CD4-positive, alpha-beta T cell treated with Interleukin-15 for 1 hour (primary cell): ENCODE data around the gene RNF141.

Experiments used
- DNase-seq: peaks from one replicate; pipeline ENCODE4 v3.0.0-alpha.2; 2020

Gene RNF141

DNA sequence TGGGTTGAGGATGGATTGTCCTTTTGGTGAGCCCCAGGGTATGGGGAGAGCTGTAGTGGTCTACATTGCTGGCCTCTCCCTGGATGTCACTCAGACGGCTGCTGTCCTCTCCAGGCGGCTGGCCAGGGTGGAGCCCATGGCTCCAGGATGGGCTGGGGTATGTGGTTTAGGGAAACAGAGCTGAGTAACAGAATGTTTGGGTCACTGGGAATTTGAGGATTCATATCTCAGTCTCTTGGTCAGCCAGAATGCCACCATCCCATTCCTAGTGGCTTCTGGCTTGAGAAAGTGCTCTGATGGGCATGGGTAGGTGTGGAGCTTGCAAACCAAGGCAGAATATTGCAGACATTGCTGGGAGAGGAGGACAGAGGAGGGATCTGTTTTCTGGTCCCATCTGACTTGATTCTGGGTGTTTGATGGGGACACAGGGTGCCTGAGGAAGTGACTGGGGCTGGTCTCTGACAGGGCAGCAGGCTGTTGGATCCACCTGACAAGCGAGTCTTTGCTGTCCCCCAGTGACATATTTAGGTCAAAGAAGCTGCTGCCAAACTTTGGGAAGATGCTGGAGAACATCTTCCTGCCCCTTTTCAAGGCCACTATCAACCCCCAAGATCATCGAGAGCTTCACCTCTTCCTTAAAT lies 44.6 kb downstream of the RNF141 start:
- DNase-seq: no peak

DNA sequence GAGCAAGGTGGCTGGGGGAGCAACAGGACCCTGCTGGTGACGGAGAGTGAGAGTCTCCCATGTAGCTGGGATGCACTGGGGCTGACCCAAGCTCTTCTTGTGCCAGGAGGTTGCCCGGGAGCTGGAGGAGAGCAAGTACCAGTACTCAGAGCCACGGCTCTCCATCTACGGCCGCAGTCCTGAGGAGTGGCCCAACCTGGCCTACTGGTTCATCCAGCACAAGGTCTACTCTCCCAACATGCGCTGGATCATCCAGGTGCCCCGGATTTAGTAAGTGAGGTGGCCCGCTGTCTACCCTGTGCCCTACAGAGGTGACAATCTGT lies 45.6 kb downstream of the RNF141 start:
- no peak for DNase-seq

DNA sequence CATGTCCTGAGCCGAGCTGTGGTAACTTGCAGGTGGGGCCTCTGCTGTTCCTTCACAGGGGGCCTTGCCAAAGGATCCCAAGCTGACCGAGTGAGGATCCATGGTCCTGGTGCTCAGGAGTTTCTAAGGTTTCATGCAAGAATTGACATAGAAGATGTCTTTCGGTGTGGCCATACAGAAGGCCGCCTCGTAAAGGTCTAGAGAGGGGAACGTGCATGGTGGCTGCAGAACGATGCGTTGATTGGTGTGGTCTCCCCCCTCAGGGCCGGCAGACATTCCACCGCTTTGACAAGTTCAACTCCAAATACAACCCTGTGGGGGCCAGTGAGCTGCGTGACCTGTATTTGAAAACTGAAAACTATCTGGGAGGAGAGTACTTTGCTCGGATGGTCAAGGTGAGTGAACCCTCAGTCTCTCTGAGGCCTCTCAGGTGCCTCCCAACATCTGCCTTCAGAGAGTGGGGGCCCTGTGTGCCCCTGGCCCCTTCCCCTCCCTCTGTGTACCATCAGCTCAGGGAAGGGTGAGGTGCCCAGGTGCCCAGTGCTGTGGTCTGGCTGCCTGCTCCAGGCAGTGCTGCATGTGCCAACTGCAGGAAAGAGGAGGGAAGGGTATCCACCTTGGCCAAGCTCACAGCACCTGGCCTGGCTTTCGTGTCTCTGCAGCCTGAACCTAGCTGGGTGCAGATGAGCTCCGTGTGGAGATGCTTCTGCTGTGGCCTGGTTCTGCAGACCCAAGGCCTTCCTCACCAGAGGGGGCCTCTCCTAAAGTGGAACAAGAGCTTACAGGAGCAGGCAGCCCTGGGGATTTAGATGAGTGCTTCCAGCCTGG lies 46.1 kb downstream of the RNF141 start:
- no peak for DNase-seq

DNA sequence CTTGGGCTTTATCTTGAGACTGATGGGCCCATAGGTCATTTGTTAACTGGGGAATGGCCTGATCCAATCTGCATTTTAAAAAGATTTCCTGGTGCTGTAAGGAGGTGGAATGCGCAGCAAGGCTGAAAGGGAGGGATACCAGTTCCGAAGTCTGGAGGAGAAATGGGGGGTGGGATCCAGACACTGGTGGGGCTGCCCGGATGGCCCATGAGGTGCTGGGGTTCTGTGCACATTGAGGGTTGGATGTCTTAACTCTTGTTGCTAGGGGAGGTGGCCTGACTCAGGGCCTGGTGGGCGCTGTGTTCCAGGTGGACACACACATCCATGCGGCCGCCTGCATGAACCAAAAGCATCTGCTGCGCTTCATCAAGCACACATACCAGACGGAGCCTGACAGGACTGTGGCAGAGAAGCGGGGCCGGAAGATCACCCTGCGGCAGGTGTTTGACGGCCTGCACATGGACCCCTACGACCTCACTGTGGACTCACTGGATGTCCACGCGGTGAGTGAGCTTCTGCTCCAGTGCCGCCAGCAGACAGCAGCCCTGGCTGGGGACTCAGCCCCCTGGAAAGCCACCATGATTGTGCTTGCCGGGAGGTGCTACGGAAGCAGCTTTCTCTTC lies 47.8 kb downstream of the RNF141 start:
- no peak for DNase-seq

DNA sequence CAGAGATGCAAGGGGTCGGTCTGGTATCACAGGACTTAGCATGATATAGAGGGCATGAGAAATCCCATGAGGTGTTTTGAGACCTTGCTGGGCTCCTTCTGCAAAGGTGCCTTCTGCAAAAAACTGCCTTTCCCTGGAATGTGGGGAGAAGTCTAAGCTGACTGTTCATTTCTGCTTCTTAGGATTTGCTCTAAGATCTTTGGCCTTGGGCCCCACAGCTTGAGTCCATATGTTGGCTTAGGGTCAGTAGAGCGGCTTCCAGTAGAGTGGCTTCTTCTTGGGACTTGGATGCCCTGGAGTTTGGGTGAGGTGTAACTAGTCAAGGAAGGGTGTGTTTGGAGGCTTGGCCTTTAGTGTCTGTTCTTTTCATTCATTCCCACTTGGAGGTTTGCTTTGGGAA lies 48.9 kb downstream of the RNF141 start:
- DNase-seq: no peak

DNA sequence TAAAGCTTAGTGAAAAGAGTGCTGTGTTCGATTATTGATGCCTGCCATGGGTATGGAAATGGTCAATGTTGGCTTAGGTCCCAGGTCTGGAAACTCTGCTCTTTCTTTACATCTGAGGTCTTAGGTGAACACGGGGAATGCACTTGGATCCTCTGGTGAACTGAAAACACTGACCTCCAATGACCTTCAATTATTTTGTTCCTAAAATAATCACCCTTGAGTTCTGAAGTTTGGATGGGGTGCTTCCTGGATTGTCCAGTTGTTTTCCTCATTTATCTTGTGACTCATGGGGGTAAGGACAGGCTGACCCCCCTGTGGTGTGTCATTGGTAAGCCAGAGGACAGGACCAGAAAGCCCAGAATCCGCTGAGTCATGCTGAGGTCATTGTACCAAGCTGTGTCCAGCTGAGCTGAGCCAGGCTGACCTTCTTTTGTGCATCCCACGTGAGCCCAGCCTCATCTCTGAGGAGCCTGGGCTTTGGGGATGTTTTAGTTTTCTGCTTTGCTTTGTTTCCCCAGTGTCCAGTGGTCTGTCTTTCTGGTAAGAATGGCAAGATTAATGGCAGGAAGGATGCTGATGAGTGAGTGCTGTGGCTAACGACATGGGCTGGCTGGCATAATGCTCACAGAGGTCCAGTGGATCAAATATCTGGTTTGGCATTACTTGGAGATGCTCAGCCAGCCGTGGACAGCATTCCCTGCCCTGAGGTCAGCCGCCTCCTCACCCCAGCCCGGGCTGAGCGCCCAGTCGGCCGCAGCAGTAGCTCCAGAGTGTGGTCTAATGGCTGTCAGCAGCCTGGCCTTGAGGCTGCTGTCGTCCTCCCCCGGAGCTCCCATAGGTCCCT lies 50.4 kb downstream of the RNF141 start:
- DNase-seq: no peak

DNA sequence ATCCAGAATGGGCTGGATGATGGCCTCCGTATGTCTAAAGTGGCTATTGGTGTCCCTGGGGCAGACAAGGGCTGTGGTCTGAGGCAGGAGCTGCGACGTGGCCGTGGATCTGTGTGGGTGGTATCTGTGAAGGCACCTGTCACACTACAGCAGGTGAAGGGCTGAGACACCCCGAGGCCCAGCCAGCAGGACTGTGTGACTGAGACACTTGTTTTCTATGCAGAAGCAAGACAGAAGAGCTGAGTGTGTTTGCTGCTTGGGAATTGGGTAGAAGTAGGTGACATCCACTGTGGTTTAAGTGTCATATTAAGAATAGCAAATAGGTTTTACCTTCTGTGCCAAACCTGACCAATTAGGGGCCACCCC lies 51.0 kb downstream of the RNF141 start:
- DNase-seq: no peak

DNA sequence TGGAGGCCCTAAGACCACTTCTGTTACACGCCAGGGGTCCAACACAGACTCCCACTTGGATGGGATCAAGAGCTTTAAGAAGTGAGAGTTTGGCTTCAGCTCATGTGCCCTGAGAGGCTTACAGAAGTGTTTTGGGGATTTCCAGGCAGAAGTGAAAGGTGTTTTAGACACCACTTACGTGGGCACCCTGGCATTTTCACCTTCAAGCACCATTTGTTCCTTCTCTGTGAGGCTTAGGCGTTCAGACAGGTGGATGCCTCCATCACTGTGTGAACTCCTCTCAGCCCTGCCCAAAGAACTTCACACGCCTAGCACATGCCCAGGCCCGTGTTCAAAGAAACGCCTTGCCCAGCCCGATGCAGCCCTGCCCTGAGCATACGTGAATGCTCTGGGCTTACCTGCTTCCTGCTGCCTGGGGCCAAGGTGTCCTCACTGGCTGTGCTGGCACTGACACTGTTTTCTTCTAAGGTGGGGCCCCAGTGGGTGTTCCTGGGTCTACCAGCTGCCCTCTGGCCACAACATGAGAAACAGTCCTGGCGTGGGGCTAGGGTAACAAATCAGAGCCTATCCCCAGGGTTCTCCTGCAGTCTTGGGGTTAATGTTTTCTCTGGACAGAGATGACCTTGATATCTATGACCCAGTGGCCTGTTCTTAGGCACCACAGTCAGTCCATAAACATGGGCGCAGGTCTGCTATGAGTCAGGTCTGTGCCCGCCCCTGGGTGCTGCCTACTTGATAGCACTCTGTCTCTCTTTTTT lies 51.9 kb downstream of the RNF141 start:
- DNase-seq: peak; percentile 70

DNA sequence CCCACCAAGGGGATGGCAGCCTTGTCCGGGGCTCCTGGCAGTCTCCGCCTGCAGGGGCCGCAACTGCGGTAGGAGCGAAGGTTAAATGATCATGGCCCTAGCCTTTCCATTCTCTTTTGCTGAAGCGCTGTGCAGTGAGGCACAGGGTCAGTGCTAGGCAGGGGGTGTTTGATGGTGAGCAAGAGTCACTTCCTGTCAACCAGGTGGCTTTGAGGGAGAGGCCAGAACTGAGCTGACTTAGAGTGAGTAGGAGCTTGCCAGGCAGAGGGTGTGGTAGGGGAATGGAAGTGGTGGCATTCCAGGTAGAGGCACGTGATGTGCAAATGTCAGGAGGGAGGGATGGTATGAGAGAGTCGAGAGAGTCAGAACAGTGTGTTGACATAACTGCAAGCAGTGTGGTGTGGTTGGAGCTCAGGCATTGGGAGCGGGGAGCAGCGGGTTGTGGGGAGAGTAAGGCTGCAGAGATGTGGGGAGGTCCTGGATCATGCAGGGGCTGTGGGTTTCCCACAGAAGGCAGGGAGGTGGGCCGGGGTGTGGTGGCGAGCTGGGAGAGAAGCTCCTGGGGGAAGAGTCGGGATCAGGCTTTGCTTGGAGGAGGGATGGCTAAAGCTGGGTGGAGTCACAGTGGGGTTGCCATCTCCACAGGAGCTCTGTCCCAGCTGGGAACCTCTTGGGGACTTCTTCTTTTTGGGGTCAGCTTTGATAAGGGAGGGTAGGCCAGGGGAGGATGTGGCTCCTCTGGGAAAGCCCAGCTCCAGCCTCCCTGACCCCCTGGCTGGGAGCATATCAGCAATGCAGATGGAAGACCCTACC lies 52.7 kb downstream of the RNF141 start:
- DNase-seq: no peak

DNA sequence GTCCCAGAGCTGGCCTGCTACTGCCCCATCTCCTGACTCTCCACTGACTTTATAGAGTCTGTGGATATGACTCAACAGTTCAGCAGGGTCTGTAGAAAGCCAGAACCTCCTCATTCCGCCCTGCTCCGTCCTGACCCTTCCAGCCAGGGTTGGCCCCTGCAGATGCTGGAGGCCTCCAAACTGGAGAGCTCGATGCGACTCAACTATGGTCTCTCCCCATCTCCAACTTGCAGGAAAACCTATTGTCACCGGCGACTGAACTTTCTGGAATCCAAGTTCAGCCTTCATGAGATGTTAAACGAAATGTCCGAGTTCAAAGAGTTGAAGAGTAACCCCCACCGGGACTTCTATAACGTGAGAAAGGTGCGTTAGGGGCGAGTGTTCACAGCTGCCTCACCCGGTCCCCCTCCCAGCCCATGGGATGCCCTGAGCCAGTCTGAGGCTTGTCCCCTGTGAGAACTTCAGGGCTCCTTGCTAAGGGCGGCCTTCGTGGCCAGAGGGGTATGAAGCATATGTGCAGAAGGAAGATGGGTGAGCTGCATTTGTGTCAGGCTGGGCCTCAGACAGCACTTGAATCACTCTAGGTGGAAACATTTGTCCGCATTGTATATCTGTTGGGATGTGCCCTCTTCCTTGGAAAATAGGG lies 53.9 kb downstream of the RNF141 start:
- DNase-seq: no peak

DNA sequence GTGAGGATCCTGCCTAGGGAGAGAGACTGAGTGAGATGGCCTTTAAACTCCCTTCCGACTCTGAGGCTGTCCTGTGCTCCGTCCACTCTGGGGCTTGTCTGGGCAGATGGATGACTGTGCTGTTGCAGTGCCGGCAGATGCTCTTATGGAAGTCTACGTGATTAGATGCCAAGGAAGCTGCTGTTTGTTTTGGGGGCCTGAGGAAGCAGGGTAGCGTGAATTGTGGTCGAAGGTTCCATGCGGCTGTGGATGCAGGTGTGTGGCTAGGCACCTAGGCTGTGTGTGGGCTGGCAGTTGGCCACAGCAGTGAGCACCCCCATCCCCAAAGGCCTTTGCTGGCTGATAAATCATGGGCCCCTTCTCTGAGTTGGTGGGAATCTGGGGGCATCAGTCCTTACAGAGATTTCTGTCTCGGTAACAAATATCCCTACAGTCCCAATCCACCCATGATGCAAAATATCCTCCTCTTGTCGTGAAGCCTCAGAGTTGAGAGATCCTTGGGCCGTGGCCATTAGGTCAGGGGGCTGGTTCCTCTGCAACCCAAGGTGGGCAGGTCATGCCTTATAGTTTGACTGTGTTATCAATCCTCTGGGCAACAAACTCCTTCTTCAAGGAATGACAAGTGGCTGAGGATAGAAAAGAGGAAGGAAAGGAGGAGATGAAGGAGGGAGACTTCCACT lies 54.7 kb downstream of the RNF141 start:
- DNase-seq: no peak

DNA sequence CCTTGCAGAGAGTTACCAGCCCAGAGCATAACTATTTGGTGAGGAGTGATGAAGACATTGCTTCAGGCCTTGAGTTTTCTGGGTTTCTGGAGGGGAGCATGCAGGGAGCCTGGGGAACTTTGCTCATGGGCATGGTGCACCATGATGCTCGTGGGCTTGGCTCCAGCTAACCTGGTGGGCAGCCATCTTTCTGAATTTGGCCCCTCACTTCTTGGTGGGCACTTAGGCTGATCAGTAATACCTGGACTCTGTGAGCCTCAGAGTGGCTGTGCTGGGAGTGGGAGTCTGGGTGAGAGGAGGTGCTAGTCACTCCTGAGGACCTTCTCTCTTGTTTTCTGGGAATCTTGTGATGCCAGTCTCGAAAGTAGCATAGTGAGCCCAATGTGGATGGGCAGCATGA lies 55.3 kb downstream of the RNF141 start:
- DNase-seq: no peak

DNA sequence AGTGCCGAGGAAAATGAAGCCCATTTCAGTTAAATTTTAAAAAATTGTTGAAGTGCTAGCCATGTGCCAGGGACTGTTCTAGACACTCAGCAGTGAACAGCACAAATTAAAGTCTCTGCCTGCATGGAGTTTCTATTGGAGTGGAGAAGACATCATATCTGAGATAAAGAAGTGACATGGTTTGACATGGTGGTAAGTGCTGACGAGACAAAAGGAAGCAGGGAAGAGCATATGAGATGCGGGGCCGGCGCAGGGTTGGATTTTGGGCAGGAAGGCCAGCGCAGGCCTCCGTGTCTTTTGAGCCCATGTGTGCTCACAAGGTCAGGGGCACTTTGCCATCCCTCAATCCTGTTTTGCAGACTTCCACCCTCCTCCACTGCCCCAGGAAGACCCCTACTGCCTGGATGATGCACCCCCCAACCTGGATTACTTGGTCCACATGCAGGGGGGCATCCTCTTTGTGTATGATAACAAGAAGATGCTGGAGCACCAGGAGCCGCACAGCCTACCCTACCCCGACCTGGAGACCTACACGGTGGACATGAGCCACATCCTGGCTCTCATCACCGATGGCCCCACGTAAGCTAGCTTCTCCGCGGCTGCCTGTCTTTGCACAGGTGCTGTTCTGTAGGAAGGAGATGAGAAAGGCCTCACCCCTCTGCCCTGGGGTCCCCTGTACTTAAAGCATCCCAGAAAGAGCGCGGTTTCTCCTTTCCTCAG lies 56.4 kb downstream of the RNF141 start:
- no peak for DNase-seq

DNA sequence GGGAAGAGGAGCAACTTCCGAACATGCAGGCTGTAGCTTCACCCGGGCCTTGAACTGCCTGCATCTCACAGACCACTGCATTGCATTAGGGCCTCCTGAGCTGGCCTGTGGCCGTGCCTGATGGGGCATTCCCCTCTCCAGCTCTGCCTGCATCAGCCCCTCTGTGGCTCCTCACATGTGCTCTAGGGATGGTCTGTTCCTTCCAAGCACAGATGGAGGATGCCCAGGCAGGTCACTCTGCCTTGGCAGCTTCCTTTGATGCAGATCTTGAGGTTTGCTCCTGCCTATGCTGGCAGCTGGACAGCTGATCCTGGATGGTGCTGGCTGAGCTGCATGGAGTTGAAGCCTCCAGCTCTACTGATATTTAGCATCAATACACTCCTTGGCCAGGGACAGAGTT lies 57.4 kb downstream of the RNF141 start:
- DNase-seq: no peak

DNA sequence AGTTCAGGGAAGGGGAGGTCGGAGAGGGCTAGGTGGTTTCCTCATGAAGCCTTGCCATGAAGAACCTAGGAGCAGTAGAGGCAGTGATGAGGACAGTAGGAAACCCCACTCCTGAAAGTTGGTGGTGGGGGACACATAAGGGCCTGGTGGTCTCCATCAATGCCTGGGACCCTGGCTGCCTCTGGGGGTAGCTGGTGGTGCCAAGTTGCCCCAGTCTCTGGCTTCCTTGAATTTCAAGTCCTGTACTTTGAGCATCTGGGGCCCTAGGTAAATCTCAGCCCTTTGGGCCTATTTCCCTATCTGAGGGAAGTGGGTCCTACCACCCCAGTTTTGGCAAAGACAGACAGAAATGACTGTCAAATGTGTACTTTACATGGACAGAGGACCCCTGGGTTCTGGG lies 57.8 kb downstream of the RNF141 start:
- DNase-seq: no peak

DNA sequence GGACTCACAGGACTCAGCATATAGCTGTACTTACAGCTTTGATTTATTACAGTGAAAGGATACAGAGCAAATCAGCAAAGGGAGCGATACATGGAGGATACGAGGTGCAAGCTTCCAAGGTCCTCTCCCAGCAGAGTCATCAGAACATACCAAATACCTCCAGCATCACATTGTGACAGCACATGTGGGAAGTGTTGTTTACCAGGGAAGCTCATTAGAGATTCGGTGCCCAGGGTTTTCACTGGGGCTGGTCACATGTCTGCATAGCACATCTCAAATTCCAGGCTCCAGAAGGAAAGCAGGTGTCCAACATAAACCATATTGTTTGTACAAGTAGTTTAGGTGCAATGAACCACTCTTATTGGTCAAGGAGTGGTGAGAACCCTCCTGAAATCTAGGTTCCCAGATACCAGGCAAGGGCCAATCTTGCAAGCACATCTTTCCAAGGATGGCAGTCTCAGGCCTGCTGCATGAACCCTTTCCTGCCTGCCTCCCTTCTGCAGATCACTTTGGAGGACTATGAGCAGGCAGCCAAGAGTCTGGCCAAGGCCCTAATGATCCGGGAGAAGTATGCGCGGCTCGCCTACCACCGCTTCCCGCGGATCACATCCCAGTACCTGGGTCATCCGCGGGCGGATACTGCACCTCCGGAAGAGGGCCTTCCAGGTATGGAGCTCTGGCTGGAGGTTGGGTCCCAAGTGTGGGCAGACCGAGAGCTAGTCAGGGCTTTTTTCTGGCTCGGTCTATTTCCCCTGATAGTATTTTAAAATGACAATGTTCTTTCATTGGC lies 59.2 kb downstream of the RNF141 start:
- no peak for DNase-seq

DNA sequence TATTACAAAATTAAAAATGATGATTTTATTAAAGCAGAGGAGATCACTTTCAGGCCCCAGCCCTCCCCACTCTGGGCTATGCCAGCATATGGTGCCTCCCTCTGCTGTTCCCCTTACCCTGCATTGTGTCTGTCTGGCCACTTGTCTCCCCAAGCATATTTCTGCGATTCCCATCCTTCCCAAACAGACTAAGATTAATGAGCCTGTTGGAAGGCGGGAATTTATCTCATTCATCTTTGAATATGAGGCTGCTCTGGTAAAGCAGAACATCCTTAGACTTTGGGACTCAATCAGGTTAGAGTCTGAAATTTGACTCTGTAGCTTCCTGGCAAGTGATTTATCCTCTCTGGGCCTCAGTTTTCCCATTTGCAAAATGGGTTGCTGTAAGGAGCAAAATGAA lies 60.2 kb downstream of the RNF141 start:
- DNase-seq: no peak

DNA sequence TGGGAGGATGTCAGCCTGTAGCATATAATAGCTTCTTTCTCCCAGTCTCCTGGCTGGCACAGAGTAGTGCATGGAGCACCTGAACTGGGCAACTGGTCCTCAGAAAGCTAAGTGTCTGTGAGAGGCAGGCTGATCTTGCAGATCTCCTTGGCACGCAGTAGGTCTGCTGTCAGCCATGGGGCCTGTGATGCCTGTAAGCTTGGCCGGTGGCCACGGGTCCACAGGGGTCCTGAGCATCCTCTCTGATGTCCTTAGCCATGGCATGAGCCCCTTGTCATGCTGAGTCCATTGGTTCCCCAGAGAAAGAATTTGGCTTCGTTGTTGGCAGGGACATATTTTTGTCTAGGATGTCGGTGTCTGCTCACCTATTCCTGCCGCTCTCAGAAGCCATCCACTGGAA lies 61.0 kb downstream of the RNF141 start:
- DNase-seq: no peak
